Heart right ventricle (tissue), 16 donors: Measurements from ENCODE around the gene RNF157. TPM values are rescaled to one million over a fixed set of nuclear protein-coding genes. Genes with fewer than 3 reads are reported as not detected.

Experiments
- ATAC-seq, 8 donors: fragments of 200-7000 bp; cut with Tn5 transposase; one replicate each; pipeline ENCODE4 v1.9.1; 2020; ENCODE audit warnings: mild to moderate bottlenecking in 8 of 8, moderate library complexity in 8 of 8, moderate number of reproducible peaks in 1 of 8
- DNase-seq, 2 donors: peaks; one replicate each; pipeline ENCODE4 v3.0.0-alpha.2; 2020
- H3K27ac ChIP-seq, 10 donors: fragments of 200-600 bp; sonication (generic) in 2 of 10; one replicate each; pipeline versions ENCODE4 v1.5.0 to v1.8.0; 2020 to 2022; ENCODE audit warnings: mild to moderate bottlenecking in 3 of 10
- H3K27me3 ChIP-seq, 7 donors: fragments of 200-600 bp; one replicate each; pipeline ENCODE4 v1.8.0; 2021 to 2022; ENCODE audit warnings: mild to moderate bottlenecking in 2 of 7
- H3K36me3 ChIP-seq, 9 donors: fragments of 200-600 bp; sonication (generic) in 1 of 9; one replicate each; pipeline versions ENCODE4 v1.5.0 to v1.8.0; 2020 to 2022; ENCODE audit warnings: mild to moderate bottlenecking in 2 of 9
- H3K4me1 ChIP-seq, 9 donors: fragments of 200-600 bp; sonication (generic) in 1 of 9; one replicate each; pipeline versions ENCODE4 v1.5.0 to v1.8.0; 2020 to 2022; ENCODE audit warnings: mild to moderate bottlenecking in 4 of 9
- H3K4me3 ChIP-seq, 10 donors: fragments of 200-600 bp; sonication (generic) in 2 of 10; one replicate each; pipeline versions ENCODE4 v1.5.0 to v1.8.0; 2020 to 2022; ENCODE audit warnings: mild to moderate bottlenecking in 7 of 10, moderate library complexity in 2 of 10
- H3K9me3 ChIP-seq, 11 donors: fragments of 200-600 bp in 10 of 11; sonication (generic) in 2 of 11; one replicate each; pipeline versions ENCODE4 v1.5.0 to v1.8.0; 2013 to 2022; ENCODE audit warnings: mild to moderate bottlenecking in 2 of 11, control low read depth in 1 of 11, moderate library complexity in 1 of 11
- CTCF ChIP-seq, 9 donors: fragments of 200-600 bp; sonication (generic) in 2 of 9; IDR thresholded peaks; one replicate each; pipeline versions ENCODE4 v1.5.0 to v1.8.0; 2021 to 2022; ENCODE audit warnings: antibody characterized with exemption in 9 of 9, mild to moderate bottlenecking in 5 of 9, moderate library complexity in 1 of 9
- WGBS, 2 donors: extraction: QIAGEN DNeasy Blood & Tissue Kit; methylation state at CpG; one replicate each; pipeline ENCODE4 v1.1.7; 2013; ENCODE audit warnings: inconsistent platforms in 1 of 2; 5-methylcytosine and 5-hydroxymethylcytosine counted together
- intact Hi-C, 10 donors: fragments of 100-400 bp; cut with DNase I; formaldehyde crosslinking; loops; one replicate each; pipeline versions ENCODE4 v1.11.1 to v1.14.2; 2022
- polyA plus RNA-seq, 2 donors: library from polyadenylated mRNA; stranded (reverse); fragments of 200-250 nt; gene quantifications; one replicate each; pipeline ENCODE4 v1.2.3, GENCODE V29; 2013
- total RNA-seq, 10 donors: library from RNA; stranded (reverse); fragmentation: NEBNext Ultra II Directional in 3 of 10; extraction: Animal tissue kit (Norgen Biotek cat#: 25700) in 3 of 10; gene quantifications; one replicate each; pipeline versions ENCODE4 v1.2.1 to v1.2.4, GENCODE V29; 2021 to 2023
- donor health status: Arrhythmogenic right ventricular cardiomyopathy.
- donor health status: ischemic (EF 13 %, LVEDD 7.1; RV severe dilation, severe dysfunction).
- donor health status: healthy with polysubstance abuse.
- donor health status: DM: no; HTN: yes; CAD: no.
- donor health status: DM: no; HTN: no; CAD: no.
- donor health status: ischemic (EF 25% LVEDD 6.9; RV normal size, moderate dysfunction).
- donor health status: ischemic (EF 25% LVEDD 5.7; RV mildly dilated, moderate dysfunction).
- donor health status: healthy.
- donor health status: DM: yes; HTN: yes; CAD: no.
- donor health status: Ischemic cardiomyopathy.
- donor health status: ischemic (EF 35%, LVEDD 5.7; RV mildly dilated, moderate dysfunction).
- donor health status: nonischemic (EF 11% LVEDD 7.7; RV severe dilation, severe dysfunction).
- donor health status: DM: yes; HTN: yes; CAD: no.
- donor health status: PGD.
- donor health status: ischemic (EF 29% LVEDD 5.4; RV normal size, mild dysfunction).
- donor health status: nonischemic (EF 23%, LVEDD 6.1; RV moderate dilation, normal function).

Gene RNF157
- total and polyA plus RNA-seq, 12 donors = 1.3 to 18.8 (median 3.4) TPM

GRCh38 chr17:76154292-76154691, 86.0 kb downstream of the RNF157 start:
- Histone ChIP-seq H3K27ac (no peak overlapping the region), H3K27me3 (no peaks in the 10 kb centered on the region), H3K36me3 (peaks cover 0 to 6% (median 0%) of the 10 kb centered on the region in 9 donors), H3K4me3 (no peak overlapping the region), H3K4me1 (peaks cover 0 to 5% (median 0%) of the 10 kb centered on the region in 9 donors), H3K9me3 (no peaks in the 10 kb centered on the region)
- no peak for TF ChIP-seq CTCF (IDR thresholded peaks at IDR 0.05)
- WGBS, 2 donors = 90 to 96% methylated on average over 3 of the region's 3 CpGs
- no peak for ATAC-seq
- no peak for DNase-seq
- intact Hi-C loops = no loop called here

- ATAC-seq (no peak), DNase-seq (no peak)
- H3K9me3 ChIP-seq = no peaks in the 10 kb centered on the region
- peaks cover 0 to 2% (median 0%) of the 10 kb centered on the region in 9 donors for H3K36me3 ChIP-seq
- no peak overlapping the region for H3K27ac ChIP-seq
- intact Hi-C loops = no loop called here
- 69 to 83% methylated on average over 5 of the region's 5 CpGs for WGBS, 2 donors
- H3K27me3 ChIP-seq = no peaks in the 10 kb centered on the region
- H3K4me3 ChIP-seq = no peak overlapping the region
- H3K4me1 ChIP-seq = peaks cover 0 to 5% (median 0%) of the 10 kb centered on the region in 9 donors
- TF ChIP-seq CTCF (IDR thresholded peaks at IDR 0.05) = peak in 3 of 9 donors; percentile 13 to 23 (median 14)
These were observed 86.7 kb downstream of the RNF157 start for GRCh38 chr17:76153640-76154039.

- WGBS, 2 donors = 85 to 90% methylated on average over 9 of the region's 9 CpGs
- H3K36me3 ChIP-seq = peaks cover 0 to 2% (median 0%) of the 10 kb centered on the region in 9 donors
- no peak for DNase-seq
- no peak for TF ChIP-seq CTCF (IDR thresholded peaks at IDR 0.05)
- H3K4me3 ChIP-seq = no peak overlapping the region
- no peaks in the 10 kb centered on the region for H3K27me3 ChIP-seq
- no peak for ATAC-seq
- peaks cover 0 to 5% (median 0%) of the 10 kb centered on the region in 9 donors for H3K4me1 ChIP-seq
- H3K27ac ChIP-seq = no peak overlapping the region
- intact Hi-C loops = no loop called here
- H3K9me3 ChIP-seq = no peaks in the 10 kb centered on the region
These were observed 87.1 kb downstream of the RNF157 start for GRCh38 chr17:76153202-76153601.

GRCh38 chr17:76152591-76152990, 87.7 kb downstream of the RNF157 start:
- H3K4me1 ChIP-seq = peaks cover 0 to 5% (median 1%) of the 10 kb centered on the region in 9 donors
- no peaks in the 10 kb centered on the region for H3K9me3 ChIP-seq
- no peak for TF ChIP-seq CTCF (IDR thresholded peaks at IDR 0.05)
- 83 to 84% methylated on average over 7 of the region's 7 CpGs for WGBS, 2 donors
- intact Hi-C loops = no loop called here
- no peaks in the 10 kb centered on the region for H3K36me3 ChIP-seq
- ATAC-seq = no peak
- no peak for DNase-seq
- no peak overlapping the region for H3K4me3 ChIP-seq
- H3K27ac ChIP-seq = no peak overlapping the region
- H3K27me3 ChIP-seq = no peaks in the 10 kb centered on the region
